ENCODE measurements around the gene CARMIL1.

Gene CARMIL1

GRCh38 chr6:25365154-25365553 lies 86.0 kb downstream of the CARMIL1 start (continued):
- no peak for TF ChIP-seq ZNF544 (tag by site-specific recombination; IDR thresholded peaks at IDR 0.05)

- POLR2A ChIA-PET: no interaction called here
- TF ChIP-seq GLIS1 (tag by site-specific recombination; IDR thresholded peaks at IDR 0.05) (peak; percentile 86), ZNF148 (tag by site-specific recombination; IDR thresholded peaks at IDR 0.05; ENCODE audit: borderline replicate concordance) (no peak), ZNF404 (tag by site-specific recombination; IDR thresholded peaks at IDR 0.05) (no peak)
Measured at GRCh38 chr6:25366903-25367545, 87.8 kb downstream of the CARMIL1 start.

GRCh38 chr6:25369036-25369432 lies 89.9 kb downstream of the CARMIL1 start:
- Histone ChIP-seq H3K9me3 (ENCODE audit: control insufficient read depth, insufficient read depth, low read depth, low read length) (no peaks in the 10 kb centered on the region), H3K27ac (ENCODE audit: extremely low read depth, low read depth, low read length) (no peak overlapping the region), H3K36me3 (ENCODE audit: control insufficient read depth in 2 of 2, insufficient read depth in 1 of 2, low read length in 2 of 2) (no peaks in the 10 kb centered on the region), H3K4me3 (ENCODE audit: low read depth, low read length) (no peak overlapping the region), H3K4me1 (ENCODE audit: control insufficient read depth, insufficient read depth, low read length) (peaks cover 14% of the 10 kb centered on the region)
- CTCF ChIA-PET: interaction anchor here (0.6 to 0.7 kb wide), 3 partner anchors 105 to 351 kb away, joined by 3 to 5 read pairs (median 4); no protein-coding TSS in a partner anchor
- TF ChIP-seq ZNF274 (IDR thresholded peaks at IDR 0.05; ENCODE audit: low read length) (no peak), ZNF274 (tag by site-specific recombination; IDR thresholded peaks at IDR 0.05; ENCODE audit: borderline replicate concordance) (no peak), ZNF121 (tag by site-specific recombination; IDR thresholded peaks at IDR 0.05) (no peak), ZSCAN16 (tag by site-specific recombination; IDR thresholded peaks at IDR 0.05) (no peak), ZNF677 (tag by site-specific recombination; IDR thresholded peaks at IDR 0.05) (no peak)
- POLR2A ChIA-PET: interaction anchor here (1.2 kb wide), 1 partner anchor 9 kb away, joined by 3 read pairs; no protein-coding TSS in a partner anchor

More at GRCh38 chr6:25366903-25367545, 87.8 kb downstream of the CARMIL1 start:
- Histone ChIP-seq H3K4me3 (ENCODE audit: low read depth, low read length) (no peak overlapping the region), H3K9me3 (ENCODE audit: control insufficient read depth, insufficient read depth, low read depth, low read length) (no peaks in the 10 kb centered on the region), H3K27ac (ENCODE audit: extremely low read depth, low read depth, low read length) (no peak overlapping the region), H3K36me3 (ENCODE audit: control insufficient read depth in 2 of 2, insufficient read depth in 1 of 2, low read length in 2 of 2) (no peaks in the 10 kb centered on the region), H3K4me1 (ENCODE audit: control insufficient read depth, insufficient read depth, low read length) (peaks cover 16% of the 10 kb centered on the region)
- CTCF ChIA-PET: interaction anchor here (0.6 to 1.4 kb wide), 5 partner anchors 15 to 191 kb away, joined by 3 to 6 read pairs (median 4); no protein-coding TSS in a partner anchor

GRCh38 chr6:25369433-25370177 lies 90.4 kb downstream of the CARMIL1 start:
- H3K36me3 ChIP-seq (ENCODE audit: control insufficient read depth in 2 of 2, insufficient read depth in 1 of 2, low read length in 2 of 2): no peaks in the 10 kb centered on the region
- H3K27ac ChIP-seq (ENCODE audit: extremely low read depth, low read depth, low read length): no peak overlapping the region
- POLR2A ChIA-PET: interaction anchor here (0.6 to 1.2 kb wide), 2 partner anchors 8 to 20 kb away, joined by 3 read pairs; no protein-coding TSS in a partner anchor
- CTCF ChIA-PET: interaction anchor here (0.6 to 1.1 kb wide), 4 partner anchors 91 to 350 kb away, joined by 3 to 5 read pairs (median 4); no protein-coding TSS in a partner anchor
- peaks cover 14% of the 10 kb centered on the region for H3K4me1 ChIP-seq (ENCODE audit: control insufficient read depth, insufficient read depth, low read length)
- no peak for TF ChIP-seq MZF1 (tag by site-specific recombination; IDR thresholded peaks at IDR 0.05; ENCODE audit: borderline replicate concordance)
- no peak for TF ChIP-seq ZSCAN23 (tag by site-specific recombination; IDR thresholded peaks at IDR 0.05)
- TF ChIP-seq ZNF366 (tag by site-specific recombination; conservative IDR thresholded peaks at IDR 0.05): peak; percentile 37; the same call in 1 of the 2 replicates
- TF ChIP-seq PRDM1 (tag by site-specific recombination; IDR thresholded peaks at IDR 0.05): peak; percentile 41; the same call in 1 of the 2 replicates
- peak; percentile 68 for TF ChIP-seq ZNF629 (tag by site-specific recombination; IDR thresholded peaks at IDR 0.05)
- 0 out of 2 replicates have a peak, but pooled peaks have one; percentile 11 for TF ChIP-seq REST (tag by site-specific recombination; IDR thresholded peaks at IDR 0.05)
- no peak for TF ChIP-seq ZBTB6 (tag by site-specific recombination; IDR thresholded peaks at IDR 0.05)
- H3K9me3 ChIP-seq (ENCODE audit: control insufficient read depth, insufficient read depth, low read depth, low read length): no peaks in the 10 kb centered on the region
- H3K4me3 ChIP-seq (ENCODE audit: low read depth, low read length): no peak overlapping the region
